Fibroblast of the aortic adventitia (primary cell): ENCODE measurements around the gene SPATA13. TPM values are rescaled to one million over a fixed set of nuclear protein-coding genes. Genes with fewer than 3 reads are reported as not detected.

Source experiments
- DNase-seq: peaks from one replicate; pipeline ENCODE4 v3.0.0-alpha.2; 2010; ENCODE audit warnings: low read depth
- H3K4me3 ChIP-seq: 2 replicates; pipeline ENCODE4 v1.5.1; 2011; ENCODE audit warnings: low read depth, mild to moderate bottlenecking, control low read depth, low read length, moderate library complexity
- CTCF ChIP-seq: IDR thresholded peaks from 2 replicates; pipeline ENCODE4 v1.5.1; 2011; ENCODE audit warnings: mild to moderate bottlenecking, low read length, control low read depth, inconsistent platforms; ENCODE audit not compliant: insufficient read depth
- total RNA-seq: library from RNA; depleted of rRNA; stranded (reverse); fragments of >200 nt; gene quantifications from 2 replicates; pipeline ENCODE4 v1.2.3, GENCODE V29; 2012; ENCODE audit warnings: low replicate concordance

Gene SPATA13
- total RNA-seq, 1 donor: 12.2 TPM

- TF ChIP-seq CTCF: no peak
- no peak overlapping the region for H3K4me3 ChIP-seq
- DNase-seq: no peak
Observed at GRCh38 chr13:24237356-24237755, 76.8 kb downstream of the SPATA13 start.

- TF ChIP-seq CTCF: no peak
- DNase-seq: no peak
- H3K4me3 ChIP-seq: no peak overlapping the region
Observed at GRCh38 chr13:24241336-24241735, 80.8 kb downstream of the SPATA13 start.

- H3K4me3 ChIP-seq: no peak overlapping the region
- DNase-seq: no peak
- TF ChIP-seq CTCF: no peak
Observed at GRCh38 chr13:24242100-24242499, 81.6 kb downstream of the SPATA13 start.

- H3K4me3 ChIP-seq: no peak overlapping the region
- DNase-seq: no peak
- TF ChIP-seq CTCF: no peak
Observed at GRCh38 chr13:24243302-24243701, 82.8 kb downstream of the SPATA13 start.

- H3K4me3 ChIP-seq: no peak overlapping the region
- no peak for DNase-seq
- TF ChIP-seq CTCF: no peak
Observed at GRCh38 chr13:24244802-24245201, 84.3 kb downstream of the SPATA13 start.

- DNase-seq: no peak
- no peak for TF ChIP-seq CTCF
- no peak overlapping the region for H3K4me3 ChIP-seq
Observed at GRCh38 chr13:24247016-24247415, 86.5 kb downstream of the SPATA13 start.

GRCh38 chr13:24249624-24250023 lies 89.1 kb downstream of the SPATA13 start:
- TF ChIP-seq CTCF: no peak
- H3K4me3 ChIP-seq: no peak overlapping the region
- no peak for DNase-seq
